Effector memory CD8-positive, alpha-beta T cell (primary cell): ENCODE measurements around the gene PTGES.

Source experiments
- ATAC-seq: fragments of 150-1000 bp; cut with Tn5 transposase; replicated peaks from 2 replicates; pipeline ENCODE4 v1.10.0; 2021; ENCODE audit warnings: mild to moderate bottlenecking, moderate library complexity
- DNase-seq, 3 experiments: peaks; one replicate each; pipeline ENCODE4 v3.0.0; 2021
- H3K27ac Mint-ChIP-seq, 2 donors: one replicate each; pipeline ENCODE4 v1.8.0; 2022; ENCODE audit warnings: mild to moderate bottlenecking in 2 of 2, mixed read lengths in 2 of 2, moderate library complexity in 2 of 2
- H3K27me3 Mint-ChIP-seq, 2 donors: one replicate each; pipeline ENCODE4 v1.8.0; 2022; ENCODE audit warnings: mixed read lengths in 2 of 2
- H3K36me3 Mint-ChIP-seq: one replicate; pipeline ENCODE4 v1.8.0; 2022; ENCODE audit warnings: mild to moderate bottlenecking, moderate library complexity, mixed read lengths; ENCODE audit not compliant: insufficient read depth
- H3K4me1 Mint-ChIP-seq, 2 donors: one replicate each; pipeline ENCODE4 v1.8.0; 2022; ENCODE audit warnings: low read depth in 2 of 2, mixed read lengths in 2 of 2
- H3K4me3 Mint-ChIP-seq, 2 donors: one replicate each; pipeline ENCODE4 v1.8.0; 2022; ENCODE audit warnings: mild to moderate bottlenecking in 2 of 2, mixed read lengths in 2 of 2, moderate library complexity in 2 of 2
- H3K9me3 Mint-ChIP-seq, 2 donors: one replicate each; pipeline ENCODE4 v1.8.0; 2022; ENCODE audit warnings: mixed read lengths in 2 of 2

Gene PTGES

DNA sequence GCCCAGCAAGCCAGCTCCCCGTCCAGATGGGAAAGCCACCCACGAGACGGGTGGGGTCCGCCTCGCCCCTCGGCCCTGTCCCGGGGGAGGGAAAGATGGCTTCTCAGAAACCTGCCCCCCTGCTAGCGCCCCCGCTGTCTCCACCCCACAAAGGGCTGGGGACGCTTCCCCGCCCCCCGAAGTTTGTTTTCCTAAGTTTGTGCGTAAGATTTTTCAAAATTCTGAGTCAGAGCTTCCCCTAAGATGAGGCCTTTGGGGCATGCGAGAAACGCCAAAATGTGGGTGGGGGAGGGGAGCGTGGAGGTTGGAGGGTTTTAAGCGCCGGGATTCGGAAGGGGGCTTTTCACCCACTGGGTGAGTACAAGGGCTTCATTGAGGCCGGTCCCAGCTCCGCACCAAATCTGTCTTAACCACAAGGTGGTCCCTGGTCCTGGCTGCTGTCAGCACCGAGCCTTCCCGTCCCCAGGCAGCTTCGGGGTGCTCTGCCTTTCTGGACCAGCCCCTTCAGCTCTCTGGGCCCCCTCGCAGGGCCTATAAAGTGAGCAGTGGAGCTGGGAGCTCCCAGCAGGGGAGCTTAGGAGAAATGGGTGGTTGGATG, 55.1 kb downstream of the PTGES start:
- Mint-ChIP-seq H3K27me3 (peaks cover 37 to 81% of the 10 kb centered on the region in 2 donors), H3K4me1 (peaks cover 0 to 5% of the 10 kb centered on the region in 2 donors), H3K36me3 (no peaks in the 10 kb centered on the region), H3K9me3 (no peaks in the 10 kb centered on the region), H3K4me3 (no peak overlapping the region), H3K27ac (no peak overlapping the region)
- no peak for ATAC-seq
- DNase-seq: no peak

- Mint-ChIP-seq H3K4me3 (peak overlapping the region in 1 of 2 donors; percentile 61), H3K4me1 (peaks cover 0 to 5% of the 10 kb centered on the region in 2 donors), H3K27me3 (peaks cover 37 to 82% of the 10 kb centered on the region in 2 donors), H3K27ac (no peak overlapping the region), H3K9me3 (no peaks in the 10 kb centered on the region), H3K36me3 (no peaks in the 10 kb centered on the region)
- DNase-seq: no peak
- no peak for ATAC-seq
These were observed 55.7 kb downstream of the PTGES start for GRCh38 chr9:129696944-129697655.

DNA sequence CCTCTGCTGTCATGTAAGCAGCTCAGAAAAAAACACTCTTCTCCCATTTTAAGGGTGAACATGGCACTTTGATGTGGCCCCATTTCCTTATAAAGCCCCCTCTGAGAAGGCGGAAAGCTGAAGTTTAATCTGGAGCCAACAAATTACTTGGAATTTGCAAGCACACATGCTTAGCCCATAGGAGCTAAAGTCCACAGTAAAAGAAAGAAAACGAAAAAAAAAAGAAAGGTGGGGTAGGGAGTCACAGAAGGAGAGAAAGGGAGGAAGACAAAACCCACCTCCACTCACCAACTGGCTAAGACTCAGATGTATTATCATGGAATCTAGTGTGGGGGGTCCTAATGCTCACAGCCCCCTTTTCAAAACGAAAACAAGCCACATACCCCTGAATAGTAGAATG, 57.0 kb downstream of the PTGES start:
- H3K27me3 Mint-ChIP-seq: peaks cover 30 to 75% of the 10 kb centered on the region in 2 donors
- H3K9me3 Mint-ChIP-seq: no peaks in the 10 kb centered on the region
- DNase-seq (no peak), ATAC-seq (no peak)
- no peaks in the 10 kb centered on the region for H3K36me3 Mint-ChIP-seq
- H3K4me1 Mint-ChIP-seq: peaks cover 0 to 5% of the 10 kb centered on the region in 2 donors
- no peak overlapping the region for H3K4me3 Mint-ChIP-seq
- no peak overlapping the region for H3K27ac Mint-ChIP-seq

DNA sequence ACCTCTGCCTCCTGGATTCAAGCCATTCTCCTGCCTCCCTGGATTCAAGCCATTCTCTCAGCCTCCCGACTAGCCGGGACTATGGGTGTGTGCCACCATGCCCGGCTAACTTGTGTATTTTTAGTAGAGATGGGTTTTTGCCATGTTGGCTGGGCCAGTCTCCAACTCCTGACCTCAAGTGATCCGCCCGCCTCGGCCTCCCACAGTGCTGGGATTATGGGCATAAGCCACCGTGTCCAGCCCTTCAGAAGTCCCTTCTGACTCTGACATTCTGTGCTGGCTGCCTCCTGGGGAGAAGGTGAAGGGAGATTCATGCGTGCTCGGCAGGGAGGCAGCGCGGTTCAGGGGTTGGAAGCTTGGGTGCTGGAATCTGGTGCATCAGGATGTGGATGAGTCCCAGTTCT, 58.6 kb downstream of the PTGES start:
- no peak overlapping the region for H3K4me3 Mint-ChIP-seq

GRCh38 chr9:129693741-129694140, 59.1 kb downstream of the PTGES start:
- peaks cover 0 to 5% of the 10 kb centered on the region in 2 donors for H3K4me1 Mint-ChIP-seq
- H3K4me3 Mint-ChIP-seq: no peak overlapping the region
- ATAC-seq (no peak), DNase-seq (no peak)
- no peaks in the 10 kb centered on the region for H3K9me3 Mint-ChIP-seq
- H3K27me3 Mint-ChIP-seq: peaks cover 23 to 64% of the 10 kb centered on the region in 2 donors
- H3K36me3 Mint-ChIP-seq: no peaks in the 10 kb centered on the region
- no peak overlapping the region for H3K27ac Mint-ChIP-seq

More for the DNA sequence above, 58.6 kb downstream of the PTGES start:
- Mint-ChIP-seq H3K27me3 (peaks cover 27 to 69% of the 10 kb centered on the region in 2 donors), H3K4me1 (peaks cover 0 to 5% of the 10 kb centered on the region in 2 donors), H3K36me3 (no peaks in the 10 kb centered on the region), H3K9me3 (no peaks in the 10 kb centered on the region), H3K27ac (no peak overlapping the region)
- ATAC-seq: no peak
- no peak for DNase-seq

GRCh38 chr9:129692534-129692933, 60.3 kb downstream of the PTGES start:
- H3K36me3 Mint-ChIP-seq: no peaks in the 10 kb centered on the region
- peaks cover 19 to 58% of the 10 kb centered on the region in 2 donors for H3K27me3 Mint-ChIP-seq
- ATAC-seq (no peak), DNase-seq (no peak)
- H3K4me3 Mint-ChIP-seq: no peak overlapping the region
- H3K4me1 Mint-ChIP-seq: peaks cover 0 to 5% of the 10 kb centered on the region in 2 donors
- no peak overlapping the region for H3K27ac Mint-ChIP-seq
- no peaks in the 10 kb centered on the region for H3K9me3 Mint-ChIP-seq
